GM19035 (cell line): ENCODE results near the gene SIM2.

Experiments
- ATAC-seq: cut with Tn5 transposase; IDR thresholded peaks from one replicate; pipeline ENCODE4 v1.9.1; 2021; ENCODE audit not compliant: unreplicated experiment

Gene SIM2

GRCh38 chr21:36686955-36687354, 12.0 kb upstream of the SIM2 start:
- ATAC-seq: no peak

- no peak for ATAC-seq
Observed at GRCh38 chr21:36688324-36688723, 10.6 kb upstream of the SIM2 start.

GRCh38 chr21:36689324-36689723, 9.6 kb upstream of the SIM2 start:
- no peak for ATAC-seq

GRCh38 chr21:36690628-36691554, 8.0 kb upstream of the SIM2 start:
- no peak for ATAC-seq

- ATAC-seq: no peak
Observed at GRCh38 chr21:36691555-36692041, 7.3 kb upstream of the SIM2 start.

GRCh38 chr21:36692114-36692834, 6.6 kb upstream of the SIM2 start:
- no peak for ATAC-seq

- no peak for ATAC-seq
Observed at GRCh38 chr21:36692835-36693488, 6.0 kb upstream of the SIM2 start.

GRCh38 chr21:36693489-36694030, 5.4 kb upstream of the SIM2 start:
- no peak for ATAC-seq

- no peak for ATAC-seq
Observed at GRCh38 chr21:36694031-36694515, 4.8 kb upstream of the SIM2 start.

- no peak for ATAC-seq
Observed at GRCh38 chr21:36694593-36695282, 4.2 kb upstream of the SIM2 start.

- ATAC-seq: no peak
Observed at GRCh38 chr21:36695283-36695634, 3.7 kb upstream of the SIM2 start.

GRCh38 chr21:36695671-36696389, 3.1 kb upstream of the SIM2 start:
- ATAC-seq: no peak

- ATAC-seq: no peak
Observed at GRCh38 chr21:36696390-36697059, 2.4 kb upstream of the SIM2 start.

GRCh38 chr21:36697060-36697850, 1.7 kb upstream of the SIM2 start:
- no peak for ATAC-seq

GRCh38 chr21:36697851-36698384, 997 bp upstream of the SIM2 start:
- ATAC-seq: no peak

GRCh38 chr21:36698385-36698980, 432 bp upstream of the SIM2 start:
- no peak for ATAC-seq

- no peak for ATAC-seq
Observed at GRCh38 chr21:36699546-36700294, 805 bp downstream of the SIM2 start.
